HG02970 (cell line): ENCODE measurements around the gene SCYL1.
"Not testable (repeated sequence)": the region's sequence is repeated elsewhere in the genome, so short reads cannot be mapped to it uniquely, and the experiment has no call there.

Source experiments
- ATAC-seq: cut with Tn5 transposase; IDR thresholded peaks from one replicate; pipeline ENCODE4 v1.9.1; 2021; ENCODE audit warnings: mild to moderate bottlenecking, moderate library complexity, moderate number of reproducible peaks; ENCODE audit not compliant: unreplicated experiment, low FRiP score

The SCYL1 gene

GRCh38 chr11:65564879-65565559 lies 40.1 kb downstream of the SCYL1 start:
- not testable (repeated sequence) for ATAC-seq

- ATAC-seq: no peak
Measured at GRCh38 chr11:65565624-65566453, 41.0 kb downstream of the SCYL1 start.

GRCh38 chr11:65569164-65569972 lies 44.5 kb downstream of the SCYL1 start:
- ATAC-seq: no peak

GRCh38 chr11:65569973-65570918 lies 45.4 kb downstream of the SCYL1 start, which contains the start of gene ZNRD2:
Gene ZNRD2 (plus strand): TSS chr11:65570477. CDS start chr11:65570492, 15 bp downstream.
- peak; percentile 59 for ATAC-seq

GRCh38 chr11:65571420-65571819 lies 46.5 kb downstream of the SCYL1 start:
- no peak for ATAC-seq

GRCh38 chr11:65571940-65572339 lies 47.1 kb downstream of the SCYL1 start:
- ATAC-seq: no peak

- no peak for ATAC-seq
Measured at GRCh38 chr11:65572356-65573051, 47.6 kb downstream of the SCYL1 start, which contains the start of gene FAM89B. Gene FAM89B (plus strand): TSS chr11:65572538. CDS start chr11:65572670, 132 bp downstream.

GRCh38 chr11:65573391-65574079 lies 48.7 kb downstream of the SCYL1 start:
- no peak for ATAC-seq

GRCh38 chr11:65574109-65574810 lies 49.4 kb downstream of the SCYL1 start:
- ATAC-seq: peak; percentile 34

GRCh38 chr11:65574811-65575567 lies 50.1 kb downstream of the SCYL1 start:
- no peak for ATAC-seq

- peak; percentile 30 for ATAC-seq
Measured at GRCh38 chr11:65575568-65576231, 50.8 kb downstream of the SCYL1 start, which contains the start of gene EHBP1L1. Gene EHBP1L1 (plus strand): TSS chr11:65576053. CDS start chr11:65576303, 250 bp downstream.

GRCh38 chr11:65576232-65576866 lies 51.5 kb downstream of the SCYL1 start:
- ATAC-seq: no peak

GRCh38 chr11:65576867-65577755 lies 52.2 kb downstream of the SCYL1 start:
- no peak for ATAC-seq

- no peak for ATAC-seq
Measured at GRCh38 chr11:65577756-65578109, 52.9 kb downstream of the SCYL1 start.

GRCh38 chr11:65578134-65578533 lies 53.3 kb downstream of the SCYL1 start:
- ATAC-seq: no peak
